K562 (cell line): Measurements from ENCODE around the gene TEX52. TPM values are rescaled to one million over a fixed set of nuclear protein-coding genes. Genes with fewer than 3 reads are reported as not detected.

Experiments used
- ARHGAP35 ChIP-seq: fragments of 450-650 bp; IDR thresholded peaks from 2 replicates; pipeline ENCODE4 v1.6.1; 2018; ENCODE audit not compliant: partially characterized antibody
- E2F3 ChIP-seq: fragments of 250-450 bp; sonication (Bioruptor Pico); IDR thresholded peaks from 2 replicates; pipeline ENCODE4 v1.4.0; 2020; ENCODE audit warnings: mild to moderate bottlenecking
- ELF1 ChIP-seq: fragments of 200-800 bp; sonication (Bioruptor generic); IDR thresholded peaks from 2 replicates; pipeline ENCODE4 v1.6.1; 2016; ENCODE audit warnings: missing genetic modification characterization, missing compliant biosample characterization
- ELF4 ChIP-seq: fragments of 450-650 bp; formaldehyde crosslinking; IDR thresholded peaks from 2 replicates; pipeline ENCODE4 v1.4.0; 2022; ENCODE audit warnings: missing genetic modification characterization
- GATA2 ChIP-seq: sonication (generic); formaldehyde crosslinking; IDR thresholded peaks from 2 replicates; pipeline ENCODE4 v1.4.0; 2020; ENCODE audit warnings: mild to moderate bottlenecking, missing genetic modification reagents
- GATAD2A ChIP-seq: fragments of 450-650 bp; IDR thresholded peaks from 2 replicates; pipeline ENCODE4 v1.6.1; 2017
- HNRNPH1 ChIP-seq: fragments of 200-400 bp; formaldehyde crosslinking; optimal IDR thresholded peaks from 2 replicates; pipeline ENCODE3; 2017; ENCODE audit warnings: low read depth, mild to moderate bottlenecking, low read length, moderate library complexity
- ID3 ChIP-seq, 2 experiments: fragments of 250-450 bp in 1 of 2; fragments of 450-650 bp in 1 of 2; sonication (Bioruptor Pico) in 1 of 2; IDR thresholded peaks; 2 replicates each; pipeline versions ENCODE4 v1.6.1 to v1.8.0; 2016 to 2021; ENCODE audit warnings: mild to moderate bottlenecking in 2 of 2, moderate library complexity in 2 of 2, missing compliant biosample characterization in 1 of 2, missing genetic modification characterization in 1 of 2
- JUN ChIP-seq, 2 experiments: sonication (generic) in 1 of 2; formaldehyde crosslinking in 1 of 2; IDR thresholded peaks; 2 replicates each; pipeline versions ENCODE4 v1.6.1 to v1.8.0; 2012 to 2022; ENCODE audit warnings: borderline replicate concordance in 2 of 2, mild to moderate bottlenecking in 2 of 2, improper control_type of control experiment in 1 of 2, low read depth in 1 of 2, low read length in 1 of 2, missing genetic modification reagents in 1 of 2
- MTF1 ChIP-seq: fragments of 250-450 bp; sonication (Bioruptor Pico); IDR thresholded peaks from 2 replicates; pipeline ENCODE4 v1.9.0; 2021; ENCODE audit warnings: moderate library complexity, mild to moderate bottlenecking, inconsistent platforms, borderline replicate concordance
- PHTF2 ChIP-seq: fragments of 250-450 bp; sonication (Bioruptor Pico); IDR thresholded peaks from 2 replicates; pipeline ENCODE4 v1.5.0; 2021; ENCODE audit warnings: mild to moderate bottlenecking
- PURB ChIP-seq: sonication (generic); formaldehyde crosslinking; IDR thresholded peaks from 2 replicates; pipeline ENCODE4 v1.9.0; 2021; ENCODE audit warnings: low read depth, mild to moderate bottlenecking, missing genetic modification reagents
- RAD51 ChIP-seq: fragments of 450-650 bp; IDR thresholded peaks from 2 replicates; pipeline ENCODE4 v1.7.1; 2016; ENCODE audit warnings: low read depth, mild to moderate bottlenecking, borderline replicate concordance
- SRSF1 ChIP-seq: fragments of 200-400 bp; formaldehyde crosslinking; IDR thresholded peaks from 2 replicates; pipeline ENCODE4 v1.6.1; 2017; ENCODE audit warnings: mild to moderate bottlenecking, low read depth, low read length, moderate library complexity
- ZBTB11 ChIP-seq, 3 experiments: fragments of 200-800 bp in 1 of 3; fragments of 250-450 bp in 1 of 3; fragments of 450-650 bp in 1 of 3; sonication (Bioruptor Pico) in 1 of 3; sonication (Bioruptor generic) in 1 of 3; formaldehyde crosslinking in 1 of 3; IDR thresholded peaks; 2 replicates each; pipeline versions ENCODE4 v1.6.1 to v1.8.0; 2016 to 2022; ENCODE audit warnings: mild to moderate bottlenecking in 2 of 3, missing genetic modification characterization in 2 of 3, missing compliant biosample characterization in 1 of 3, moderate library complexity in 1 of 3
- ZNF644 ChIP-seq: fragments of 200-800 bp; sonication (Bioruptor generic); IDR thresholded peaks from 2 replicates; pipeline ENCODE4 v1.6.1; 2016; ENCODE audit warnings: low read depth, missing genetic modification characterization, missing compliant biosample characterization
- polyA plus RNA-seq, 8 experiments: library from polyadenylated mRNA; depleted of rRNA in 4 of 8; stranded (reverse) in 5 of 8; unstranded in 3 of 8; fragments of >200 nt; fragmentation: Nextera tagmentation in 2 of 8; fragmentation: Illumina TruSeq in 1 of 8; extraction: Ambion mirVana in 2 of 8; extraction: Trizol in 1 of 8; gene quantifications; 2 replicates each; pipeline versions ENCODE4 v1.2.1 to v1.2.3, GENCODE V29; 2011 to 2014; ENCODE audit warnings: inconsistent platforms in 1 of 8, missing spikeins in 1 of 8
- total RNA-seq, 7 experiments: library from RNA; depleted of rRNA in 6 of 7; stranded (reverse); fragments of >200 nt in 6 of 7; fragmentation: Illumina TruSeq in 2 of 7; extraction: Trizol in 2 of 7; gene quantifications; 2 replicates each; pipeline versions ENCODE4 v1.2.1 to v1.2.3, GENCODE V29; 2011 to 2021; ENCODE audit warnings: low replicate concordance in 1 of 7
- TF ChIP-seq, protein P1 (sequence below): sonication (generic); formaldehyde crosslinking; IDR thresholded peaks from 2 replicates; pipeline ENCODE4 v1.9.0; 2022; ENCODE audit warnings: mild to moderate bottlenecking, missing genetic modification reagents
- TF ChIP-seq, protein P2 (sequence below): fragments of 150-350 bp; IDR thresholded peaks from 2 replicates; pipeline ENCODE4 v1.6.1; 2014; ENCODE audit warnings: low read depth, mild to moderate bottlenecking, low read length, borderline replicate concordance

The TEX52 gene
- total and polyA plus RNA-seq, 9 of the 15 experiments (the other 6 are each of a cell fraction or from before 2014, with no cell fraction given): not detected

- TF ChIP-seq ELF1 (tag) (no peak), ELF4 (CRISPR knock-in tag) (no peak), GATA2 (no peak), PURB (no peak), ZBTB11 (CRISPR knock-in tag; IDR thresholded peaks at IDR 0.05) (no peak), RAD51 (no peak), ZNF644 (tag) (no peak), SRSF1 (no peak), ARHGAP35 (no peak), E2F3 (CRISPR knock-in tag) (peak; percentile 57; the same call in 1 of the 2 replicates), HNRNPH1 (no peak), ID3 (CRISPR knock-in tag; IDR thresholded peaks at IDR 0.05) (no peak), ID3 (tag; IDR thresholded peaks at IDR 0.05) (no peak), MTF1 (CRISPR knock-in tag) (no peak), JUN (IDR thresholded peaks at IDR 0.05; ENCODE audit: borderline replicate concordance, low read depth, low read length) (no peak), JUN (CRISPR knock-in tag; IDR thresholded peaks at IDR 0.05; ENCODE audit: borderline replicate concordance) (no peak), GATAD2A (no peak), PHTF2 (CRISPR knock-in tag) (no peak)
- TF ChIP-seq, protein P1, sequence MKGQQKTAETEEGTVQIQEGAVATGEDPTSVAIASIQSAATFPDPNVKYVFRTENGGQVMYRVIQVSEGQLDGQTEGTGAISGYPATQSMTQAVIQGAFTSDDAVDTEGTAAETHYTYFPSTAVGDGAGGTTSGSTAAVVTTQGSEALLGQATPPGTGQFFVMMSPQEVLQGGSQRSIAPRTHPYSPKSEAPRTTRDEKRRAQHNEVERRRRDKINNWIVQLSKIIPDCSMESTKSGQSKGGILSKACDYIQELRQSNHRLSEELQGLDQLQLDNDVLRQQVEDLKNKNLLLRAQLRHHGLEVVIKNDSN (CRISPR knock-in tag): no peak
- TF ChIP-seq, protein P2, sequence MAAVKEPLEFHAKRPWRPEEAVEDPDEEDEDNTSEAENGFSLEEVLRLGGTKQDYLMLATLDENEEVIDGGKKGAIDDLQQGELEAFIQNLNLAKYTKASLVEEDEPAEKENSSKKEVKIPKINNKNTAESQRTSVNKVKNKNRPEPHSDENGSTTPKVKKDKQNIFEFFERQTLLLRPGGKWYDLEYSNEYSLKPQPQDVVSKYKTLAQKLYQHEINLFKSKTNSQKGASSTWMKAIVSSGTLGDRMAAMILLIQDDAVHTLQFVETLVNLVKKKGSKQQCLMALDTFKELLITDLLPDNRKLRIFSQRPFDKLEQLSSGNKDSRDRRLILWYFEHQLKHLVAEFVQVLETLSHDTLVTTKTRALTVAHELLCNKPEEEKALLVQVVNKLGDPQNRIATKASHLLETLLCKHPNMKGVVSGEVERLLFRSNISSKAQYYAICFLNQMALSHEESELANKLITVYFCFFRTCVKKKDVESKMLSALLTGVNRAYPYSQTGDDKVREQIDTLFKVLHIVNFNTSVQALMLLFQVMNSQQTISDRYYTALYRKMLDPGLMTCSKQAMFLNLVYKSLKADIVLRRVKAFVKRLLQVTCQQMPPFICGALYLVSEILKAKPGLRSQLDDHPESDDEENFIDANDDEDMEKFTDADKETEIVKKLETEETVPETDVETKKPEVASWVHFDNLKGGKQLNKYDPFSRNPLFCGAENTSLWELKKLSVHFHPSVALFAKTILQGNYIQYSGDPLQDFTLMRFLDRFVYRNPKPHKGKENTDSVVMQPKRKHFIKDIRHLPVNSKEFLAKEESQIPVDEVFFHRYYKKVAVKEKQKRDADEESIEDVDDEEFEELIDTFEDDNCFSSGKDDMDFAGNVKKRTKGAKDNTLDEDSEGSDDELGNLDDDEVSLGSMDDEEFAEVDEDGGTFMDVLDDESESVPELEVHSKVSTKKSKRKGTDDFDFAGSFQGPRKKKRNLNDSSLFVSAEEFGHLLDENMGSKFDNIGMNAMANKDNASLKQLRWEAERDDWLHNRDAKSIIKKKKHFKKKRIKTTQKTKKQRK: no peak
Measured at GRCh38 chr12:2890388-2891239, 33.8 kb upstream of the TEX52 start, which contains the start of gene TULP3 (continued).
